Sigmoid colon (tissue), 7 donors: ENCODE results near the gene CCDC68. TPM values are rescaled to one million over a fixed set of nuclear protein-coding genes. Genes with fewer than 3 reads are reported as not detected.

Experiments
- DNase-seq: peaks from one replicate; pipeline ENCODE4 v3.0.0-alpha.2; 2019
- H3K27ac ChIP-seq, 4 donors: fragments of 200-600 bp; sonication (generic); one replicate each; pipeline ENCODE4 v1.5.1; 2016 to 2019; ENCODE audit warnings: mild to moderate bottlenecking in 1 of 4
- H3K27me3 ChIP-seq, 3 donors: fragments of 200-600 bp; sonication (generic); one replicate each; pipeline ENCODE4 v1.5.1; 2019; ENCODE audit warnings: mild to moderate bottlenecking in 1 of 3
- H3K36me3 ChIP-seq, 4 donors: fragments of 200-600 bp; sonication (generic); one replicate each; pipeline ENCODE4 v1.5.1; 2016 to 2019
- H3K4me1 ChIP-seq, 4 donors: fragments of 200-600 bp; sonication (generic); one replicate each; pipeline ENCODE4 v1.5.1; 2017 to 2019
- H3K4me3 ChIP-seq, 4 donors: fragments of 200-600 bp; sonication (generic); one replicate each; pipeline ENCODE4 v1.5.1; 2017 to 2019; ENCODE audit warnings: mild to moderate bottlenecking in 2 of 4, moderate library complexity in 1 of 4
- H3K9me3 ChIP-seq, 4 donors: fragments of 200-600 bp in 3 of 4; sonication (generic) in 3 of 4; one replicate each; pipeline versions ENCODE4 v1.5.1 to v1.6.1; 2013 to 2019
- EP300 ChIP-seq, 4 donors: sonication (generic); formaldehyde crosslinking; IDR thresholded peaks; one replicate each; pipeline ENCODE4 v1.6.1; 2017; ENCODE audit warnings: antibody characterized with exemption in 4 of 4
- POLR2A ChIP-seq, 2 donors: fragments of 450-650 bp; IDR thresholded peaks; one replicate each; pipeline ENCODE4 v1.6.1; 2016; ENCODE audit warnings: antibody characterized with exemption in 2 of 2, mild to moderate bottlenecking in 2 of 2, moderate library complexity in 2 of 2
- POLR2AphosphoS5 ChIP-seq, 4 donors: sonication (generic); formaldehyde crosslinking; IDR thresholded peaks; one replicate each; pipeline ENCODE4 v1.6.1; 2017; ENCODE audit warnings: antibody characterized with exemption in 4 of 4
- WGBS, 2 donors: extraction: QIAGEN DNeasy Blood & Tissue Kit; methylation state at CpG; one replicate each; pipeline ENCODE4 v1.1.7; 2013; 5-methylcytosine and 5-hydroxymethylcytosine counted together
- intact Hi-C: fragments of 100-400 bp; cut with DNase I; formaldehyde crosslinking; loops from one replicate; pipeline ENCODE4 v1.15.1; 2023
- polyA plus RNA-seq, 3 donors: library from polyadenylated mRNA; stranded (reverse); fragments of 200-250 nt; gene quantifications; one replicate each; pipeline ENCODE4 v1.2.3, GENCODE V29; 2013
- total RNA-seq, 4 donors: library from RNA; depleted of rRNA; stranded (reverse); fragments of >200 nt; gene quantifications; one replicate each; pipeline ENCODE4 v1.1.0, GENCODE V29; 2016
- TF ChIP-seq, protein P1 (sequence below), 4 experiments: fragments of 450-650 bp in 3 of 4; fragments of 200-600 bp in 1 of 4; IDR thresholded peaks; one replicate each; pipeline ENCODE4 v1.5.1; 2016 to 2019; ENCODE audit warnings: antibody characterized with exemption in 4 of 4, mild to moderate bottlenecking in 3 of 4, moderate library complexity in 2 of 4
- donor health status: healthy with polysubstance abuse.
- donor health status: Bipolar disorder and iron deficiency.
- donor health status: healthy.

The CCDC68 gene
- total and polyA plus RNA-seq, 7 donors = 3.1 to 42.3 (median 5.5) TPM

DNA sequence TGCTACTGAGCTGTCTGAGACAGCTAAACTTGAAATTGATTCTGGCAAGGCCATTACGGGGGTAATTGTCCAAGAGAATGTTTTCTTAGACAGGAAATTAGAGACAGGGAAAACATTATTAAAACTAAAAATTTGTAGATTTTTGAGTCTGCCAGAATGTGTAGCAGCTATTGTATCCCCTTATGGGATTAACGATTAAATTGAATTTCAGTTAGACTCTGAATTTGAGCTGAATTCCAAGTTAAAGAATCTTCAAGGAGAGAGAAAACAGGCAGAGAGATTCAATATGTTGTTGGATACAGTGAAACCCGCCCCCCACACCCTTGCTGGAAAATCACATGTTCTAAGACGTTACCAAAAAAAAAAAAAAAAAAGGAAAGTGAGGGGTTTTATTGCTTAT, 32.7 kb upstream of the CCDC68 start:
- Histone ChIP-seq H3K27me3 (no peaks in the 10 kb centered on the region), H3K27ac (no peak overlapping the region), H3K4me1 (no peaks in the 10 kb centered on the region), H3K4me3 (no peak overlapping the region), H3K36me3 (no peaks in the 10 kb centered on the region), H3K9me3 (no peaks in the 10 kb centered on the region)
- intact Hi-C loops = no loop called here
- no peak for DNase-seq
- WGBS, 2 donors = 79 to 81% methylated on average over 4 of the region's 4 CpGs
- TF ChIP-seq POLR2A (IDR thresholded peaks at IDR 0.05) = no peak
- TF ChIP-seq EP300 (IDR thresholded peaks at IDR 0.05) = no peak
- TF ChIP-seq, protein P1, sequence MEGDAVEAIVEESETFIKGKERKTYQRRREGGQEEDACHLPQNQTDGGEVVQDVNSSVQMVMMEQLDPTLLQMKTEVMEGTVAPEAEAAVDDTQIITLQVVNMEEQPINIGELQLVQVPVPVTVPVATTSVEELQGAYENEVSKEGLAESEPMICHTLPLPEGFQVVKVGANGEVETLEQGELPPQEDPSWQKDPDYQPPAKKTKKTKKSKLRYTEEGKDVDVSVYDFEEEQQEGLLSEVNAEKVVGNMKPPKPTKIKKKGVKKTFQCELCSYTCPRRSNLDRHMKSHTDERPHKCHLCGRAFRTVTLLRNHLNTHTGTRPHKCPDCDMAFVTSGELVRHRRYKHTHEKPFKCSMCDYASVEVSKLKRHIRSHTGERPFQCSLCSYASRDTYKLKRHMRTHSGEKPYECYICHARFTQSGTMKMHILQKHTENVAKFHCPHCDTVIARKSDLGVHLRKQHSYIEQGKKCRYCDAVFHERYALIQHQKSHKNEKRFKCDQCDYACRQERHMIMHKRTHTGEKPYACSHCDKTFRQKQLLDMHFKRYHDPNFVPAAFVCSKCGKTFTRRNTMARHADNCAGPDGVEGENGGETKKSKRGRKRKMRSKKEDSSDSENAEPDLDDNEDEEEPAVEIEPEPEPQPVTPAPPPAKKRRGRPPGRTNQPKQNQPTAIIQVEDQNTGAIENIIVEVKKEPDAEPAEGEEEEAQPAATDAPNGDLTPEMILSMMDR (IDR thresholded peaks at IDR 0.05) = no peak

DNA sequence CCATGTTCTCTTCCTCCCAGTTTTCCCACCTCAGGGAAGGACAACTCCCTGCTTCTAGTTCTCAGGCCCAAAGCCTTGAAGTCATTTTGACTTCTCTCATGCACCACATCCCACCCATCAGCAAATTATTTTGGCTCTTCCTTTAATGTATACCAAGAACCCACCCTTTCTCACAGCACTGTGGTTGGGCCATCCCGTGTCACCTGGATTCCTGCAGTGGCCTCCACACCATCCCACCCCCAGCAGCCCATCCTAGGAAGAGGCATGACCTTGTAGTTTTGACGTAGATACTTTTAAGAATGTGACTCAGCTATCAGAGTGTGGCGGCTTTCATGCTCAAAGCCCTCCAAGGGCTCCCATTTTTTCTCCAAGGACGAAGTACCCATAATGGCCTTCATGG, 25.6 kb upstream of the CCDC68 start:
- no peaks in the 10 kb centered on the region for H3K9me3 ChIP-seq
- H3K4me1 ChIP-seq = no peaks in the 10 kb centered on the region
- H3K27ac ChIP-seq = no peak overlapping the region
- no peak overlapping the region for H3K4me3 ChIP-seq
- intact Hi-C loops = loop anchor here (10.0 kb wide), 1 partner anchor 540 kb away; no protein-coding TSS in a partner anchor
- TF ChIP-seq, protein P1 (IDR thresholded peaks at IDR 0.05) = no peak
- TF ChIP-seq EP300 (IDR thresholded peaks at IDR 0.05) = no peak
- no peak for TF ChIP-seq POLR2A (IDR thresholded peaks at IDR 0.05)
- TF ChIP-seq POLR2AphosphoS5 (IDR thresholded peaks at IDR 0.05) = no peak
- H3K36me3 ChIP-seq = no peaks in the 10 kb centered on the region
- no peak for DNase-seq
- H3K27me3 ChIP-seq = no peaks in the 10 kb centered on the region
- WGBS, 2 donors = 91 to 93% methylated on average over 4 of the region's 4 CpGs

DNA sequence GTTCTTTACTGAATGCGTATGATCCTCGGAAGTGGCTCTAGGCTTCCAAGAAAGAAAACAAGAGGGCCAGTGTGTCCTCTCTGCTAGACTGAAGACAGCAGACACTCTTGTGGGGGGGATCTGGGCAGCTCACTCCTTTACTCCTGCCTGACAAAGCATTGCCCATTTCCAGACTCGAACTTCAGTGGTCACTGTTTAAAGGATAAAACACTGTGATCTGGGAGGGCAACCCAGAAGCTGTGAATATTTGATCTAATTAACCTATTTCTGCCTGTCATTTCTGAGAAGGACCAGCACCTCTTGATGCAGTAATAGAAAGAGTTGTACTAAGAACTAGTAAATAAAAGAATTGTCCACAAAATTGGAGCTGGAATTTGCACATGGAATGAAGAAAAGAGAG, 24.5 kb upstream of the CCDC68 start:
- TF ChIP-seq POLR2A (IDR thresholded peaks at IDR 0.05) = no peak
- TF ChIP-seq POLR2AphosphoS5 (IDR thresholded peaks at IDR 0.05) = no peak
- no peak for TF ChIP-seq EP300 (IDR thresholded peaks at IDR 0.05)
- Histone ChIP-seq H3K27ac (no peak overlapping the region), H3K4me1 (no peaks in the 10 kb centered on the region), H3K9me3 (no peaks in the 10 kb centered on the region), H3K4me3 (no peak overlapping the region), H3K27me3 (no peaks in the 10 kb centered on the region), H3K36me3 (no peaks in the 10 kb centered on the region)
- DNase-seq = no peak
- 77 to 86% methylated on average over 3 of the region's 3 CpGs for WGBS, 2 donors
- intact Hi-C loops = loop anchor here (2.0 to 10.0 kb wide), 2 partner anchors 303 to 539 kb away; no protein-coding TSS in a partner anchor

DNA sequence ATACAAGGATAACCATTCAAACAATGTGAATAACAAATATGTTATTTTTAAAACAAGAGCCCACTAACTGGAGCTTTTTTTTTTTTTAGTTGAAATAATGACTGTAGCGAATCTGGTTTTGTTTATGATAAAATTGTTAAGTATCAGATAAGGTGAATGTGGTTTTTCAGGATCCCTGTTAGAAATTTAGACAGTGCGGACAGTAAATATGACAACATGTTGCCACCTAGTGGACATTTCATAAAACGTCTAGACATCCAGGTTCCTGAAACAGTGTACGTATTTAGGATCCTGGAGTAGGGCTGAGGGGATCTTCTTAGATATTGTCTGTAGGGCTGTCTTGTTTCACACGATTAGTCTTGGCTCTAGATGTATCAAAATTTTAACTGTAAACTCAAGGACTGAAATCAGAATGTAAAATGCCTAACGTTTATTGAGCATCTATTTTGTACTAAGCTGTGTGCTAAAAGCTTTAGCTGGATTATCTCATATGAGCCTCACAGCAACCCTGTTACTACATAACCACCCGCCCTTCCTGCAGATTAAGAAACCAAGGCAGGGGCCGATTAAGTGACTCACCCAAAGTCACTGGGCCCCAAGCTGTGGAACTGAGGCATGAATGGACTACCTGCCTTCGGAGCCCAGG, 23.9 kb upstream of the CCDC68 start:
- TF ChIP-seq, protein P1 (IDR thresholded peaks at IDR 0.05) = peak in 3 of 4 experiments; percentile 41 to 64 (median 62)
- TF ChIP-seq POLR2AphosphoS5 (IDR thresholded peaks at IDR 0.05) = no peak
- intact Hi-C loops = loop anchor here (2.0 to 10.0 kb wide), 2 partner anchors 302 to 538 kb away; no protein-coding TSS in a partner anchor
- 26 to 32% methylated on average over 9 of the region's 9 CpGs for WGBS, 2 donors
- no peaks in the 10 kb centered on the region for H3K9me3 ChIP-seq
- no peak for DNase-seq
- H3K4me1 ChIP-seq = no peaks in the 10 kb centered on the region
- no peak overlapping the region for H3K4me3 ChIP-seq
- no peaks in the 10 kb centered on the region for H3K36me3 ChIP-seq
- H3K27ac ChIP-seq = no peak overlapping the region
- no peaks in the 10 kb centered on the region for H3K27me3 ChIP-seq

DNA sequence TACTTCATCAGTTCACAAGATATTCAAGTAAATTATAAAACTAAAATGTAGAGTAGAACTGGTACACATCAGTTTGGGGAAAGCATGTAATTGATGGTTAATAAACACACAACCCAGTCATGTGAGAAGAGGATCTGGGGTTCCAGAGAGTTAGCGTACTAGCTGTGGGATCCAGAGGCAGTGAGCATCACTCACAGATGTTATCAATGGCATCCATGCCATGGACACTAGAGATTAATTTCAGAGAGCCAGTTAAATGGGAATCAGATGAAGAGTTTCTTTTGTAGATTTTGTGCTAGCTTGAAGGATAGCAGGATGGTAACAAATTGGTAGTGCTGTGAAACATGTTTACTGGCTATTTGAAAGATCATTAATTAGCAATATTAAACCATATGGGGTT, 21.8 kb upstream of the CCDC68 start:
- intact Hi-C loops = loop anchor here (10.0 kb wide), 1 partner anchor 536 kb away; no protein-coding TSS in a partner anchor
- TF ChIP-seq POLR2A (IDR thresholded peaks at IDR 0.05) (no peak), POLR2AphosphoS5 (IDR thresholded peaks at IDR 0.05) (no peak)
- 95 to 96% methylated on average over 1 of the region's 1 CpG for WGBS, 2 donors

DNA sequence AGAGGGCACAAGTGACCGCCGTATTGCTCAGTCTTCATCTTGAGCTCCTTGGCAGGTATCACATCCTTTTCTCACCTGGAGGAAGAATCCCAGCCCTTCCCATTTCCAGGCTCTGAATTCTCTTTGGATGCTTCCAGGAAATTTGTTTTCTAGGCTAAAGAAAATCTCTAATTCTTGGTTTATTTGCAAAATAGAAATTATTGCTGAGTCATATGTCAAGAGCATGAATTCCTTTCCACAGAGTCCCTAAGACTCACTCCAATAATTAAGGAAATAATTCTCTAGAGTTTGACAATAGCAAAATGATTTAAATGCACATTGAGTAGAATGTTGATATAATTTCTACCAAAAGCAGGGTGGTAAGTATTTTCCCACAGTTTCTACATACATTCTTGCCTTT, 16.3 kb upstream of the CCDC68 start:
- DNase-seq = no peak
- no peak overlapping the region for H3K27ac ChIP-seq
- H3K27me3 ChIP-seq = no peaks in the 10 kb centered on the region
- no peaks in the 10 kb centered on the region for H3K36me3 ChIP-seq
- no peaks in the 10 kb centered on the region for H3K4me1 ChIP-seq
- H3K4me3 ChIP-seq = no peak overlapping the region
- H3K9me3 ChIP-seq = no peaks in the 10 kb centered on the region
- 49 to 95% methylated on average over 2 of the region's 2 CpGs for WGBS, 2 donors
- intact Hi-C loops = no loop called here
- TF ChIP-seq POLR2AphosphoS5 (IDR thresholded peaks at IDR 0.05) (no peak), EP300 (IDR thresholded peaks at IDR 0.05) (no peak), POLR2A (IDR thresholded peaks at IDR 0.05) (no peak)
- TF ChIP-seq, protein P1 (IDR thresholded peaks at IDR 0.05) = no peak

More for the DNA sequence above, 21.8 kb upstream of the CCDC68 start:
- DNase-seq = no peak
- H3K4me3 ChIP-seq = no peak overlapping the region
- H3K36me3 ChIP-seq = no peaks in the 10 kb centered on the region
- no peaks in the 10 kb centered on the region for H3K9me3 ChIP-seq
- no peaks in the 10 kb centered on the region for H3K4me1 ChIP-seq
- no peak overlapping the region for H3K27ac ChIP-seq
- no peaks in the 10 kb centered on the region for H3K27me3 ChIP-seq
